Measurements from ENCODE around the gene DLGAP1.
"Not testable (repeated sequence)": the region's sequence is repeated elsewhere in the genome, so short reads cannot be mapped to it uniquely, and the experiment has no call there.

DLGAP1 gene

DNA sequence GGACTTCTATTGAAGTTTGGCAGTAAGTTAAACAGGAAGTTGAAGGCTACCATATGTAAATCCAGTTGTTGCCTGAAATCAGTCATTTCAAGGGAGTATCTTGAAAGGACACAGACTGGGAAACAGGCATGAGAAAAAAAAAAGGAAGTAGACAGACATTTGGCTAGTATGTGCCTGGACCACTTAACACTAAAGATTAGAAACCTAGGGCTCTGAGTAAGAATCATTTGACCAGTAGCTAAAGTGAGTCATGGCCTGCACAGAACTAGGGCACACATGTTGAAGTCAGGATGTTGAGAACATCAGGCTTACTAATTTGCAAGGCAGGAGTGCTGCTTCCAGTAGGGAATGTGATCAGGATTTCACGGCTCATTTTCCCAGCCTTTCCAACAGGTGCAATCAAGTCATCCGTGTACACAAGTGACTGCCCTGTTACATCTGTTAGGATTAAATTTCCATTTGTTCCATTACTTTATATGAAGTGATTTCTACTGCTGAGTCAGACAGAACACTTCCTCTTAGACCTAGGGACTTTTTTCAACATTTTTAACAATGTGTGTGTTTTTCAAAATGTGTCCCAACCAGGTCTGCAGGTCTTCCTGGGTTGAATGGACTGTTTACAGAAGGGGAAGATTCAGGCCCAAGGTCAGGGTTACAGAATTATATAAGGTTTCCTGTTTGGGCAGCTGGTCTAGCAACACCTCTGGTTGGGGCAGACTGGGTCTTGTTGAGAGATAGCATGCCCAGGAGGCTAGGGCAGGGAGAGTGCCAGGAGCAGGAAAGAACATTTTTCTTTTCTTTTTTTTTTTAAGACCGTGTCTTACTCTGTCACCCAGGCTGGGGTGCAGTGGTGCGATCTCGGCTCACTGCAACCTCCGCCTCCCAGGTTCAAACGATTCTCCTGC lies 859.5 kb downstream of the DLGAP1 start:
- peak; percentile 21 for FAIRE-seq

DNA sequence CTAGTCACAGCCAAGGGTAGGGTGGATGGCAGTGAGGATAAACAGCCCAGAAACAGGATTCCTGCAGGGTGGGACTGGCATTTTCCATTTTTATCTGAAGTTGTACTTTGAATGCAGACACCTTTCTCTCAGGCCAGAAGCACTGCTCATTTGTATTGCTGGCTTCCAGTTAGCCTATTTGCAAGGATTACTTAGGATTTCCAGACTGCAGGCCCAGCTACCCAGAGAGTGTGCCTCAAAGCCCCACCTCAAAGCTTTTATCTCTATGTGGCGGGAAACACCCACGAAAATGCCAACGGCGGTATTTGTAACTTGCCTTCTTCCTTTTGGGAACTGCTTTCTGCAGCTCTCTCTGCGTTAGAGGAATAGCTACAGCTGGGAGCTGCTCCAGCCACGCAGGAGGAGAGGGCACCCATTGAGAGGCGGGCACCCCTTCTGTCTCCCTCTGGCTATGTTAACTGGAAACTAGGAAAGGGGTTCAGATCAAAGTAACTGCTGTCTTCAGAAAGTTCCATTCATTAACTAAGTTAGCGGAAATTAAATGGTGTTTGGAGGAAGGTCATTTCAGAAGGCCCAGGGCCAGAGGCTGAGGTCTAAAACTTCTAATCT lies 860.2 kb downstream of the DLGAP1 start:
- no peak for FAIRE-seq

DNA sequence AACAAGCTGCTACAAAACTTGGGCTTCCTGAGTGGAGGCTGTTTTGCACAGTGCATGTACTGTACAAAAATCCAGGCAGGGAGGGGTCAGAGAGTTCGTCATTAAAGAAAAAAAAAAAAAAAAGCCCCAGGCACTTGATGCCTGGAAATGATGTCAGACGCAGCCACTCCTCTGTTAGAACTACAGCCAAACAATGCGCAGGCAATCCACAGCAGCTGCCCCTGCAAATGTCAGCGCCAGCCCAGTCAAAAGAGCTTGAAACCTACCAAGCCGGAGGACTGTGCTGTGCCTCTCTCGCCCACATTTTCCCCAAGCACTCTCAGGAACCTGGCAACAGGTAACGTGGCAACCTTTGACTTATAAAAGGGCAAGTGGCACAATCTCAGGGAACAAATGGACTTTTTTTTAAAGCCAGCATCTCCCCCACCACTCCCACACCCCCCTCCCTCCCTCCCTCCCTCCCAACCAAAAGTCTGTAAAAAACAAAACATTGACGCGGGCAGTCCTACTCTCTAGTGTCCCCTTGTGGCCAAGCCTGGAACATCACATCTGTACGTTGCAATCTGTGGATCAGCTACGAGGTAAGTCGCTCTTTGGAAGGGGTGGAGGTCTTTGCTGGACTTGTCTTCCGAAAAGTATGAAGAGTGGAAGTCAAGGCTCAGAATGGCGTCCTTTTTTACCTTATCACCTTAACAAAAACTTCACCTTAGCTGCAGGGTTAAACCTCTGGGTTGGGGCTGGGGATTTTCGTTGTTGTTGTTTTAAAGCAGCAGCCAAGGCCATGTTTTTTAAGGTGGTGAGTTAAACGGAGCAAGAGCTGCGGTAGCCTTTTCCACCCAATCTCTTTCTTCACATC lies 861.0 kb downstream of the DLGAP1 start:
- FAIRE-seq = peak; percentile 96

DNA sequence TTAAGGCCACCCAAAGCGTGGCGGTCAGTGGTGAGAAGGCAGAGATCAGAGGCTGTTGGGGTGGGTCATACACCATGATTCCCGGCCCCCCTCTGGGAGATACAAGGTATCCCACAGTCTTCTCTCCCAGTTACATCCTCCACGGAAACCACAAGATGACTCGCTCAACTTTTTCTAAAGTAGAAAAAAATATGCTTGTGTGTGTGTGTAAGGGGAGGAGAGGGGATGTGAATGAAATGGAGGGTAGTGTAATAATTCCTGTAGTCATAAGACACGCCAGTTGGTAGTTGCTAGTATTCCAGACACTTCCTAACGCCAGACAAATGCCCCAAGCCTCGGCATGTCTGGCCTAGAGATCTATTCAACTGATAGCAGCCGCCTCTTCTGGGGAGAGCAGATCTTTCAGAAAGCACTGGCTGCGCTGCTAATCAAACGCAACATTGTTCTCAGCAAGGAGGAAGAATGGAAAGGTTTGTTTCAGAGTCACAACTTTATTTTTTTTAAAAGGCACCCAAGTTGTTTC lies 861.7 kb downstream of the DLGAP1 start:
- FAIRE-seq = no peak

DNA sequence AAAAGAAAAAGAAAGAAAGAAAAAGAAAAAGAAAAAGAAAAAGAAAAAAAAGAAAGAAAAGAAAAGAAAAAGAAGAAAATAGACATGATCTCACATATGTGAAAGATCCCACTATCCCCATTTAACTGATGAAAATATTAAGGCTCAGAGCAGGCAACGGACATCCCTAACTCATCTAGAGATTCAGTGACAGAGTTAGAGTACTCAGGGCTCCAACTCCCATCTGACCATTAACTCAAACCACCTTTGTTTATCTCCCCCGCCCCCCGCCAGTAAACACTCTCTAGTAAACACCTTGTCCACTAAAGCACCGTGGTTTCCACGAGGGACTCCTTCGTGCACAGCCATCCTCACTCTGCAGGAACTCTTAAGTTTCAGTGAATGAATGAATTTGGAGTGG lies 862.2 kb downstream of the DLGAP1 start:
- no peak for FAIRE-seq

DNA sequence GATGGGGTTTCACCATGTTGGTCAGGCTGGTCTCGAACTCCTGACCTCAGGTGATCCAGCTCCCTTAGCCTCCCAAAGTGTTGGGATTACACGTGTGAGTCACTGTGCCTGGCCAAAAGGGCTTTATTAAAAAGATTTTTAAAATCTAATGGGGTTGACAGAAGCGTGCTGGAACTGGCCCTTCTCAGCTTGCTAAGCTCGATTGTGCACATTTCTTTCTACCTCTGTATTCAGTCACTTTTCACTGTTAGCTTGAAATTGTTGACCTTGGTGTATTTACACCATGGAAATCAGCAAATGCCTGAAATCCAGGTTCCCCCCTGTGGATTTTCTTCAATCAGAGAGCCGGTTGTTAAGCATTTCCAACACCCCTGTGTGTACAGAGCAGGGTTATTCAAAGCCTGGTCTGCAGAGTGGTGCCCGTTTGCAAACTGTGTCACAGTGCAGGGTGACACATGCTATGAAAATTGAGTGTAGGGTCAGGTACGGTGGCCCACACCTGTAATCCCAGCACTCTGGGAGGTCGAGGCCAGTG lies 864.9 kb downstream of the DLGAP1 start:
- no peak for FAIRE-seq

DNA sequence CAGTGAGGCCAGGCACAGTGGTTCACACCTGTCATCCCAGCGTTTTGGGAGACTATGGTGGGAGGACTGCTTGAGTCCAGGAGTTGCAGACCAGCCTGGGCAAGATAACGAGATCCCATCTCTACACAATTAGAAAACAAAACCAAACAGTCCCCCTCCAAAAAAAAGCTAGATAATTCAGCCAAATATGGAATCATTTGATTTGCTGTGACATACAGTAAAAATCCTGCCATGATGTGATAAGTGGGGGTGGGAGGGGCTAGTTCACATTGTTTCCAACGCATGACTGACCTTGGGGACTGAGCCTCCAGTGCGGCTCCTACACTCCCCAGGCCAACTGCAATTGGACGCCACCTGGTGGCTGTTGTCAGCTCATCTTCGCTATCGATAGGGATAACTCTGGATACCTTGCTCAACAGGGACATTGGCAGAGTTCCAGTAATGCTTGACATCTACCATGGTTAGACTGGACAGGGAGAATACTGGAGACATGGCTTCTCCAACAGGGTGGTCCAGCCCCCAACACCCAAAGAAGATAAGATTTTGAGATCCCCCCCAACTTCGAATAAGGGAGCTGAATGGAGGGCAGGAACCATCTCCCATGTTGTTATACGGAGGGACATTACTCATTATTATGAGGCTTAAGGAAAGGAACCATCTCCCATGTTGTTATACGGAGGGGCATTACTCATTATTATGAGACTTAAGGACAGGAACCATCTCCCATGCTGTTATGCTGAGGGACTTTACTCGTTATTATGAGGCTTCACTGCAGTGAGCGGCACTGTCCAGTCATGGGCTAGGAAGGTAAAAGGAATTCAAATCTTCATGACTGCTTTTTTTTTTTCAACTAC lies 869.2 kb downstream of the DLGAP1 start:
- FAIRE-seq = no peak

DNA sequence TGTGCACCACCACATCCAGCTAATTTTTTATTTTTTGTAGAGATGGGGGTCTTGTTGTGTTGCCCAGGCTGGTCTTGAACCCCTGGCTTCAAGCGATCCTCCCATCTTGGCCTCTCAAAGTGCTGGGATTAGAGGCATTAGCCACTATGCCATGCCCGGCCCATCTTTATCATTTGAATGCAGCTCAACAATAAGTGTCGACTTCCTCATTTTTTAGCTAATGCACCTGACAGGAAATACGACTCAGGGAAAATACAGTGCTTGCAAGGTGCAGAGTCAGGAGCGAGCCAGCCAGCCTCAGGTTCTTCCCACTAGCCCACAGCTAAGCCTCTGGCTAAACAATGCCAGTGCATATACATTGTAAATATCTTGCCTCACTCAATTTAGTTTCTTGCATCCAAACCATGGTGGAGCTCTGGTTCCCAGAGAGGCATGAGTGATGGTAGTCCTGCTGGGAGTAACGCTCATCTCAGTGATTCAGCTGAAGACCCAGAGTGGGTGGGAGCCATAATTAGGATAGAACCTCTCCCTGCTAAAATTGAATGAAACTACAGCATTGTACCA lies 870.1 kb downstream of the DLGAP1 start:
- FAIRE-seq = no peak

DNA sequence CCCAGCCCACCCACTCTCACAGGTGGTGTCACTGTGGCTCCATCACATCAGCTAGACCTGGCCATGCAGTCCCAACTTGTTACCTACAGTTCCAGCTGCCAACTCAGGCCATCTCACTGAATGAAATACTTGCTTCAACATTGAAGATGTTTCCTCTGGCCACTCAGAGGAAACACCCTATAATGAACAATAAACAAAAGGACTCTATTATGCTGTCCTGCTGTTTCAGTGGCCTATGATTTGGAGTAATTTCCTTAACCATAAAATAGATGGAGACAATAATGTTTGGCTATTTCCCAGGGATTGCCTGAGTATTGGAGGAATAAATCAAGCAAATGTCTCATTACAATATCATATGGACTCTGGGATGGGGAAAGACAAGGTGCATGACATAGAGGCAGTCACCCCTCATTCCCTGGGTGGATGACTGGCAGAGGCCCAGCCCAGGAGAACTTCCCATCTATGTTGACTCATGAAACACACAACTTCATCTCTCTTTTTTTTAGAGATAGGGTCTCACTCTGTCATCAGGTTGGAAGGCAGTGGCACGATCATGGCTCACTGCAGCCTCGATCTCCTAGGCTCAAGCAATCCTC lies 870.7 kb downstream of the DLGAP1 start:
- FAIRE-seq = no peak

DNA sequence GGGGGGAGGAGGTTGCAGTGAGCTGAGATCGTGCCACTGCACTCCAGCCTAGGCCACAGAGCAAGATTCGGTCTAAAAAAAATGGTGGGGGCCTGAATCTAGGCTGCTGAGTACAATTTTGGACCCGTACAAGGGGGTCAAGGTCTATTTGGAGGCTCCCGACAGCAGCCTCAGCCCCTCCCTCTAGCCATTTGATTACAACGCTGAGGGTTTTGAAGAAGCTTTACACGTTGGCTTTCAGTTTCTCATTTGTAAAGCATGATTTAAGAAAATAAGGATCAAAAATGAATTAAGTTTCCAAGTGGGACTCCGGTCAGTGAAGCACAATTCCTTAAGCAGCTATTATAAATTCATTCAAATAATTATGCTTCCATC lies 871.2 kb downstream of the DLGAP1 start:
- no peak for FAIRE-seq

DNA sequence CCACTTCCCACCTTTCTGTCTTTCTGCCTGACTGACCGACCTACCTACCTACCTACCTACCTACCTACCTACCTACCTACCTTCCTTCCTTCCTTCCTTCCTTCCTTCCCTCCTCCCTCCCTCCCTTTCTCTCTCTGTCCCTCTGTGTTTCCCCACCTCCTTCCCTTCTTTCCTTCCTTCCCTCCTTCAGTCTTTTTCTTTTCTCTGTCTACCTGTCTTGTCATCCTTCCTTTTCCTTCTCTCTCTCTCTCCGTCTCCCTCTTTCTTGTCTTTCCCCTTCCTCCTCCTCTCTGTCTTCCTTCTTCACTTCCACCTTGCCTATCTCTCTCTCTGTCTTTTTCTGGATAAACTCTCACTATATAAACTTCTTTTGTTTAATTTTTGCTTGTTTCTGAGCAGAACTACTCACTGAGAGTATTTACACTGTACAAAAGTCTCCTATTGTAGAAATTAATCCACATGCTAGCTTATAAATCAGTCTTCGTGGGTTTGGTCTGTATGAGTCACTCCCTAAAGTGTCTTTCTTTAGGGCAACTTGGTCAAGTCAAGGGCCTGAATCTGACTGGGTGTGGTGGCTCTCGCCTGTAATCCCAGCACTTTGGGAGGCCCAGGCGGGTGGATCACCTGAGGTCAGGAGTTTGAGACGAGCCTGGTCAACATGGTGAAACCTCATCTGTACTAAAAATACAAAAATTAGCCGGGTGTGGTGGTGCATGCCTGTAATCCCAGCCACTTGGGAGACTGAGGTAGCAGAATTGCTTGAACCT lies 871.8 kb downstream of the DLGAP1 start:
- not testable (repeated sequence) for FAIRE-seq

DNA sequence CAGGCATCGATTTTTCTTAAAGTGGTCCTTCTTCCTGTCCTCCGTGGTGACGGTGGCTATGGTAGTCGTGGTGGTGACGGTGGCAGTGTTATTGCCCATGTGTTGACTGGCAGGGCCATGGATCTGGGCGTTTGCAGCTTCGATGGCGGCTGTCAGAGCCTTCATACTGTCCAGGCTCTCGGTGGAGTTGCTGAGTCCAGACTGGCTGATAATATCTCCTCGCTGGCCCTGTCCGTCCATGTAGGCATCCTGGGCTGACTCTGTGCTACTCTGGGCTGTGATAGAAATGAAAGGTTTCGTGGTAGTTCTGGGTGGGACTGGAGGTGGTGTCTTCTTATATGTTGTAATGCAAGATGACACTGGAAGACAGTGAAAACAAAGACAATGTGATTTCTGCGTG lies 873.2 kb downstream of the DLGAP1 start:
- no peak for FAIRE-seq

DNA sequence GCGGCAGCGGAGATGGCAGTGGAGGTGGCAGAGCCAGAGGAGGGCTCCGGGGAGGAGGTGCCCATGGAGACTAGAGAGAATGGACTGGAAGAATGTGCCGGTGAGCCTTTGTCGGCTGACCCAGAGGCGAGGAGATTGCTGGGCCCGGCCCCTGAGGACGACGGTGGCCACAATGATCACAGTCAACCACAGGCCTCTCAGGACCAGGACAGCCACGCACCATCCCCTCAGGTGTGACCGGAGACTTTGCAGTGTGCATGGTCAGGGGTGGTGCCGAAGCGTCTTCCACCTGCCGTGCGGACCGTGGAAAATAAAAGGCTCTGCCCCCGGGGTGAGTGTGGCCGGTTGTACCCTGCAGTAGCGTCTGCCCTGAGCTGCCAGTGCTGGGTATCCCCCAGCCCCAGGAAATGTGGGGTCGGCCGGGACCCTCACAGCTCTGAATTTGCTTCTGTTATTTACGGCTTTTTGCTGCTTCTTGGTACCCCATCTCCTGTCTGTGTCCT lies 874.5 kb downstream of the DLGAP1 start:
- not testable (repeated sequence) for FAIRE-seq

DNA sequence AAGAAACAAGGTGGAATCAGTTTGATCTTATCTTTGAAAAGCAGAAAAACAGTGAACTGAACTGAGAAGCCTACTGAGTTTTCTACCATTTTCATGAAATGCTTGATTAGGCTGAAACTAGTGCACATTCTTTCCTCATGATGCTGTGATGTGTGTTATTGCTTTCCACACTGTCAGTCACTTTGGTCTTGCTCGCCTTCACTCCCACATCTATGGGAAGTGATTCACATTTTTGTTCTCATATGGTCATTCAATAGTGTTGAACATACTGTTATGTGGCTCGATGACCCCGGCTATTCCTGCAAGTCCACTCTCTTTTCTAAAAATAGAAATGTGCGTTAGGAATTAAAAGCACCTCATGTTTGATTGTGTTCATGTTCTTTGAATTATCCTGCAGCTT lies 875.4 kb downstream of the DLGAP1 start:
- no peak for FAIRE-seq

DNA sequence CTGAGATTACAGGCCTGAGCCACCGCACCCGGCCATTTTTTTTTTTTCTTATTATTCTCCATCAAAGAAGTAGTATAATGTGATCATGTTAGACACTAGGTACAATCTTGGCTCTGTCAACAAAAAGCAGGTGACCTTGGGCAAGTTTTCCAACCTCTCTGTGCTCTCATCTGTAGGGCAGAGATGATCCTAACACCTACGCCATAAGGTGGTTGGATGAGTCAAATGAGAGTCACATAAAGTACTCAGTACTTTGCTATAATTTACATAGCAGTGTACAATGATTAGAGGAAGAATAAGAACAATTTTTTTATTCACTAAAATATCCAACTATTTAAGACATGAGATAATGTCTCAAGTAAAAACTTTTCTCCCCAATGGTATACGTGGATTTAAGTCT lies 876.5 kb downstream of the DLGAP1 start:
- no peak for FAIRE-seq

DNA sequence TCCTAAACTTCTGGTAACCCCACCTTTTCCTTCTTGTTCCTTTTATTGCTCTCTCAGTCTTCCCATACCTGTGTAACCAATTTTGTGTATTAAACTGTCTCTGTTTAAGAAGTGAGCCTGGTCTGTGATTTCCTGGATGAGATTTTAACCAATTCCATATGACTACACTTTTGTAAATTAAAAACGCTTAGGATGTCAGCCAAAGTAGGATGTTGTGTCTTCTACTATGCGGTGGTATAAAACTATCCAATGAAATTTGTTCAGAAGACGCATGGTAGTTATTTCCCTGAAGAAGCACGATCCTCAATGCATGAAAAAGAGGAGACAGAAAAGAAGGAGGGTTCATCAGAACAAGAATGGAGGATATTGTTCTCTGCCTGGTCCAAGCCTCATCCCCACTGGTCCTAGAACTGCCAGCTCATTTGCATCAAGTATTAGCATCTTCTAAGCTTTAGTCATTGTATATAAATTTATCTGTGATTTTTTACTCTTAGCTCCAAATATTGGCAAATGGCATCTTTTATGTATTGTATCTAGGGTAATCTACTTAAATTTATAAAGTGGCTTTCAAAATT lies 877.7 kb downstream of the DLGAP1 start:
- no peak for FAIRE-seq

DNA sequence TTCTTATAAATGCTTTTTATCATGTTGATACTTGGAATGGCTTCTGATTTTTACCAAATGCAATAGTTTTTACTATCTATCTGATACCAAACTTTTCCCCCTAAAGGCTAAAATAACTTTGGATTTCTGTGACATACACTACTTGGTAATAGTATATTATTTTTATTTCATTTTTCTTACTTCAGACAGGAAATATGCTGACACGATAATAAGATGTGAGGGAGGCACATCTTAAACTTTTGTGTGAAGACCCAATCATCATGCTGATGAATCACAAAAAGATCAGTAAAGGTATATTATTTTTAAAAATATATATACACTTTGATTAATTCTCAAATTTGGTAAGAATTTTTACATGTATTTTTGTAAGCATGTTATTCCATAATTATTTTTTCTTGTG lies 882.3 kb downstream of the DLGAP1 start:
- no peak for FAIRE-seq

DNA sequence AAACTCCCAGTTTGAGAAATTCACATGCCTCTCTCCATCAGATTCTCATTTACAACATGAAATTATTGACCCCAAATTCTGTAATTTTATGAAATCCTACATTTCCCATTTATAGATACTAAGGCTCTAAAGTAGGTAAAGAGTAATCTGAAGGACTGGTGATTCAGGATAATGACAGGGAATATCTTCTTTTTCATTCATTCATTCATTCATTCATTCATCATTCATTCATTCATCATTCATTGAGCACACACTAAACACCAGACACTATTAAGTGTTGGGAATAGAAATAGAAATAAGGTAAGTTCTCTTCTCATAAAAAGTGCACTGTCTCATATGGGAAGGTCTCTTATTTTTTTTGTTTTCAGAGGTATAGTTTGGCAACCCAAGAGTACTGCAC lies 888.3 kb downstream of the DLGAP1 start:
- FAIRE-seq = no peak

DNA sequence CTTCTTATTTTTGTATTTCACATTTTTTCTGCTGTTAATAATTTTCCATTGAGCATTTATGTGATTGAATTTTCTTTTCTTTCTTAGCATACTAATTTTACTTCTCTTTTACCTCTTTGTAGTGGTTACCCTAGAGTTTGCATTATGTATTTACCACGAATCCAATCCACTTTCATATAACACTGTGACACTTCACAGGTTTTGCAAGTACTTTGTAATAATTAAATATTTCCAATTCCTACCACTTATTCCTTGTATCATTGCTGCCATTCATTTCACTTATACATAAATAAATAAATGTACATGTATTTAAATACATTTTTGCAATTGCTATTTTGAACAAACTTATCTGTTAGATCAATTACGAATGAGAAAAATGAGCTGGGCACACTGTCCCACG lies 894.4 kb downstream of the DLGAP1 start:
- peak; percentile 16 for FAIRE-seq
